T-helper 1 cell treated with Interleukin-12 subunit alpha and Interleukin-12 subunit beta and Interleukin-4 antibody, amounts not matched to agents 30 ng/mL and 1 ng/mL, for 36 hours (primary cell): ENCODE results near the gene SMG6. TPM values are rescaled to one million over a fixed set of nuclear protein-coding genes. Genes with fewer than 3 reads are reported as not detected.

Experiments
- intact Hi-C: fragments of 100-400 bp; cut with micrococcal nuclease; formaldehyde crosslinking; loops from one replicate; pipeline ENCODE4 v1.15.1; 2024
- total RNA-seq: library from RNA; stranded (reverse); gene quantifications from 2 replicates; pipeline ENCODE4 v1.2.3, GENCODE V29; 2022

SMG6 gene
- total RNA-seq, 1 donor from 2014 or later: 42.1 TPM

- intact Hi-C loops: no loop called here
Observed at GRCh38 chr17:2309338-2310154, 6.0 kb upstream of the SMG6 start.

- intact Hi-C loops: loop anchor here (1.0 to 5.0 kb wide), 2 partner anchors 48 to 588 kb away; no protein-coding TSS in a partner anchor
Observed at GRCh38 chr17:2304931-2305330, 1.3 kb upstream of the SMG6 start.

- intact Hi-C loops: loop anchor here (1.0 to 5.0 kb wide), 9 partner anchors 34 to 585 kb away; partner anchors contain the start of genes CLUH, DPH1, MNT and TSR1
Observed at GRCh38 chr17:2302778-2303203, 794 bp downstream of the SMG6 start.

GRCh38 chr17:2299756-2300155, 3.8 kb downstream of the SMG6 start:
- intact Hi-C loops: loop anchor here (5.0 kb wide), 1 partner anchor 582 kb away; no protein-coding TSS in a partner anchor

- intact Hi-C loops: no loop called here
Observed at GRCh38 chr17:2299136-2299535, 4.4 kb downstream of the SMG6 start.

- intact Hi-C loops: no loop called here
Observed at GRCh38 chr17:2297023-2297422, 6.6 kb downstream of the SMG6 start.

- intact Hi-C loops: no loop called here
Observed at GRCh38 chr17:2295575-2295974, 8.0 kb downstream of the SMG6 start.

- intact Hi-C loops: no loop called here
Observed at GRCh38 chr17:2292100-2292499, 11.5 kb downstream of the SMG6 start.

- intact Hi-C loops: no loop called here
Observed at GRCh38 chr17:2289878-2290478, 13.6 kb downstream of the SMG6 start.

GRCh38 chr17:2283302-2283701, 20.3 kb downstream of the SMG6 start:
- intact Hi-C loops: no loop called here

GRCh38 chr17:2282297-2282873, 21.2 kb downstream of the SMG6 start:
- intact Hi-C loops: loop anchor here (1.0 kb wide), 4 partner anchors 16 to 228 kb away; no protein-coding TSS in a partner anchor

GRCh38 chr17:2279707-2280106, 23.9 kb downstream of the SMG6 start:
- intact Hi-C loops: loop anchor here (1.0 kb wide), 1 partner anchor 7 kb away; no protein-coding TSS in a partner anchor

GRCh38 chr17:2277429-2278170, 26.0 kb downstream of the SMG6 start:
- intact Hi-C loops: no loop called here

- intact Hi-C loops: loop anchor here (1.0 kb wide), 1 partner anchor 9 kb away; no protein-coding TSS in a partner anchor
Observed at GRCh38 chr17:2275722-2276121, 27.9 kb downstream of the SMG6 start.

- intact Hi-C loops: no loop called here
Observed at GRCh38 chr17:2274414-2274813, 29.2 kb downstream of the SMG6 start.

- intact Hi-C loops: loop anchor here (1.0 kb wide), 1 partner anchor 8 kb away; no protein-coding TSS in a partner anchor
Observed at GRCh38 chr17:2271985-2272702, 31.4 kb downstream of the SMG6 start.

- intact Hi-C loops: loop anchor here (2.0 kb wide), 1 partner anchor 551 kb away; no protein-coding TSS in a partner anchor
Observed at GRCh38 chr17:2267354-2267753, 36.2 kb downstream of the SMG6 start.

GRCh38 chr17:2266865-2267228, 36.7 kb downstream of the SMG6 start:
- intact Hi-C loops: loop anchor here (1.0 to 2.0 kb wide), 11 partner anchors 8 to 550 kb away; partner anchors contain the start of genes MNT, SMG6 and SRR

GRCh38 chr17:2266045-2266864, 37.3 kb downstream of the SMG6 start:
- intact Hi-C loops: loop anchor here (1.0 to 2.0 kb wide), 11 partner anchors 9 to 549 kb away; partner anchors contain the start of genes MNT, SMG6 and SRR
